ENCODE measurements around the gene BRICD5.

- TF ChIP-seq CTCF (conservative IDR thresholded peaks at IDR 0.05 in 1 of 2, IDR thresholded peaks at IDR 0.05 in 1 of 2; ENCODE audit: low read depth in 1 of 2, low read length in 2 of 2) = no peak
- no peak for TF ChIP-seq EZH2 (IDR thresholded peaks at IDR 0.05; ENCODE audit: low read length, missing control alignments)
Measured at GRCh38 chr16:2205967-2206313, 4.7 kb downstream of the BRICD5 start.

All from fibroblast of lung (primary cell).